Fibroblast of villous mesenchyme (primary cell): ENCODE results near the gene VAV1. TPM values are rescaled to one million over a fixed set of nuclear protein-coding genes. Genes with fewer than 3 reads are reported as not detected.
A peak's percentile ranks its signal among the peaks of the same experiment; 100 is the strongest.

ENCODE experiments used
- DNase-seq: peaks from one replicate; pipeline ENCODE4 v3.0.0-alpha.2; 2010; ENCODE audit warnings: low read depth
- H3K4me3 ChIP-seq: 2 replicates; pipeline ENCODE4 v1.5.1; 2011; ENCODE audit warnings: low read depth, mild to moderate bottlenecking, low read length
- total RNA-seq: library from RNA; depleted of rRNA; stranded (reverse); fragments of >200 nt; gene quantifications from 2 replicates; pipeline ENCODE4 v1.2.3, GENCODE V29; 2012
- TF ChIP-seq, protein P1 (sequence below): IDR thresholded peaks from 2 replicates; pipeline ENCODE4 v1.5.1; 2012; ENCODE audit warnings: low read depth, mild to moderate bottlenecking, low read length; ENCODE audit not compliant: insufficient read depth

Gene VAV1
- total RNA-seq, 1 donor, result not detected

DNA sequence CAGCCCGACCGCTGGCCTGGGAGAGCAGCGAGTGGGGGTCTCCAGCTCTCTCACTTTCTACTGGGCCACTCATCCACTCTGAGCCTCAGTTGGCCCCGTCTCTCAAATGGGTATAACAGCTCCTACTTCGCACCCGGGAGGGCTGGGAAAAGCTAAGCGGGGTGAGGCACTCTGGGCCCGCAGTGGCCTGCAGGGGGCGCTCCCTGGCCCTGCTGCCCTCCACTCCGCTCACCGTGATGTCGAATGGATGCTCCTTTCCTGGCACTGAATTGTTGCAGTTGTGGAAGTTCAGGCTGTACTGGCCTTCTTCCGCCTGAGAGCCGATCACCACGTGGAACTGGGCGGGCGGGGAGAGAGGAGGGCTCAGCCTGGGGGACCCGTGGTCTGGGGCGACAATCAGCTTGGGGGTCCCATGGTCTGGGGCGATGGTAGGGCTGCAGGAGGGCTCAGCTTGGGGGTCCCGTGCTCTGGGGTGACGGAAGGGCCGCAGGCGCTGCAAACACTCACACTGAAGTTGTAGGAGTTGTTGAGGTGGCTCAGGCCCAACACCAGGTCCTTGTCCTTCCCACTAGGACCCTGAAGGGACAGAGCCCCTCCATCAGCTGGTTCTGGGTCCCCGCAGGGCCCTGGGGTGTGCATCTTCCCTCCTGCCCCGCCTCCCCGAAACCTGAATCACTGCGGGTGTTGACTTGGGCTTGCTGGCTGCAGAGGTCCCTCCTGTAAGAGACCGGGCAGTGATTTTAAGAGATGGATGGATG, 39.0 kb upstream of the VAV1 start:
- TF ChIP-seq, protein P1, sequence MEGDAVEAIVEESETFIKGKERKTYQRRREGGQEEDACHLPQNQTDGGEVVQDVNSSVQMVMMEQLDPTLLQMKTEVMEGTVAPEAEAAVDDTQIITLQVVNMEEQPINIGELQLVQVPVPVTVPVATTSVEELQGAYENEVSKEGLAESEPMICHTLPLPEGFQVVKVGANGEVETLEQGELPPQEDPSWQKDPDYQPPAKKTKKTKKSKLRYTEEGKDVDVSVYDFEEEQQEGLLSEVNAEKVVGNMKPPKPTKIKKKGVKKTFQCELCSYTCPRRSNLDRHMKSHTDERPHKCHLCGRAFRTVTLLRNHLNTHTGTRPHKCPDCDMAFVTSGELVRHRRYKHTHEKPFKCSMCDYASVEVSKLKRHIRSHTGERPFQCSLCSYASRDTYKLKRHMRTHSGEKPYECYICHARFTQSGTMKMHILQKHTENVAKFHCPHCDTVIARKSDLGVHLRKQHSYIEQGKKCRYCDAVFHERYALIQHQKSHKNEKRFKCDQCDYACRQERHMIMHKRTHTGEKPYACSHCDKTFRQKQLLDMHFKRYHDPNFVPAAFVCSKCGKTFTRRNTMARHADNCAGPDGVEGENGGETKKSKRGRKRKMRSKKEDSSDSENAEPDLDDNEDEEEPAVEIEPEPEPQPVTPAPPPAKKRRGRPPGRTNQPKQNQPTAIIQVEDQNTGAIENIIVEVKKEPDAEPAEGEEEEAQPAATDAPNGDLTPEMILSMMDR, result no peak
- no peak for DNase-seq
- no peak overlapping the region for H3K4me3 ChIP-seq

DNA sequence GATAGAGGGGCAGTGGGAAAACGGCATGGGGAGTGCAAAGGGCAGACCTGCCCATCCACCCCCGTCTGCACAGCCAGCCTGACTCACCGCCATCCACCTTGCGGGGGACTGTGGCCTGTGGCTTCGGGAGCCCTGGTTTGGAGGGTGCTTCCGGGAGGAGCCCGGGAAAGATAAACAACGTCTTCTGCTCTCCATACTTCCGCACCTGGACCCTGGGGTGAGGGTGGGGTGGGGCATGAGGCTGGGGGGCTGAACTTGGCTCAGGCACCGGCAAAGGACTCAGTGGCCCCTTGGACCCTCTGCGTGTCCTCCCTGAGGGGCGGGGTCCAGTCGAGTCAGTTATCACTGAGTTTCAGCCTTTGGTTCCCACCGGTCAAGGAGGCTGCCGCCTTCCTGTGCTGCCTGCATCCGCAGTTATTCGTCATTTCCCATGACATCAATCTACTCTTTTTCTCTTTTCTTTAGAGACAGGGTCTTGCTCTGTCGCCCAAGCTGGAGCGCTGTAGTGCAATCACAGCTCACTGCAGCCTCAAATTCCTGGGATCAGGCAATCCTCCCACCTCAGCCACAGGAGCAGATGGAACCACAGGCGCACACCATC, 38.3 kb upstream of the VAV1 start:
- no peak for DNase-seq
- no peak overlapping the region for H3K4me3 ChIP-seq
- TF ChIP-seq, protein P1, result no peak

DNA sequence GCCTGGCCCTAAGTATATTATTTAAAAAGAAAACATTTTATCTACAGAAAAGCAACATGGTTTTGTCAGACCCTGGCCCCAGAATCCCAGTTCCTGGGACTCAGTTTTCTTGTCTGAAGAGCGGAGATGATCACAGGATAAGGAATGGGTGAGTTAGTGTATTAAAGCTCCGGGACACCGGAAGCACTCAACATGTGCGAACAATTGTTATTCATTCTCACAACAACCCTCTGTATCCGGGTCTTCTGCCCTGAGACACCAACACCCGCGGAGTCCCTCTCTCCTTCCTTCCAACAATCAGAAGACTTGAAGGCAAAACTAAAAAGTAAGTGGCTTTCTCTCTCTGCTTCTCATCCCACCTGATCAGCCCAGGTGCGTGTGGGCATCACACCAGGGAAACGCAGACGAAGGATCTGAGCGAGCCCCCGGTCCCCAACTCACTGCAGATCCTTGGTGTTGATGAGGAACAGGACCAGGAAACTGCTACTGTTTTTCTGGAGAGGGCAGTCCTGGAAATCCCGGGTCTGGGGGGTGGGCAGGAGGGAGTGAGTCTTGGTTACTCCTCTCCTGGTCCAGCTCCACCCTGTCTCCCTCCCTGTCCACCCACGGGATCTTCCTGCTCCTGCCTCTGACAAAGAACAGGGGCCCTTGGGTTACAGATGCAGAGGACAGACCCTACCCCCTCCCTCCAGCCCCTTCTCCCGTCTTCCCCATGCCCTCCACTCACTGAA, 37.2 kb upstream of the VAV1 start:
- TF ChIP-seq, protein P1, result no peak
- H3K4me3 ChIP-seq, result peak overlapping the region; percentile 97
- DNase-seq, result no peak

DNA sequence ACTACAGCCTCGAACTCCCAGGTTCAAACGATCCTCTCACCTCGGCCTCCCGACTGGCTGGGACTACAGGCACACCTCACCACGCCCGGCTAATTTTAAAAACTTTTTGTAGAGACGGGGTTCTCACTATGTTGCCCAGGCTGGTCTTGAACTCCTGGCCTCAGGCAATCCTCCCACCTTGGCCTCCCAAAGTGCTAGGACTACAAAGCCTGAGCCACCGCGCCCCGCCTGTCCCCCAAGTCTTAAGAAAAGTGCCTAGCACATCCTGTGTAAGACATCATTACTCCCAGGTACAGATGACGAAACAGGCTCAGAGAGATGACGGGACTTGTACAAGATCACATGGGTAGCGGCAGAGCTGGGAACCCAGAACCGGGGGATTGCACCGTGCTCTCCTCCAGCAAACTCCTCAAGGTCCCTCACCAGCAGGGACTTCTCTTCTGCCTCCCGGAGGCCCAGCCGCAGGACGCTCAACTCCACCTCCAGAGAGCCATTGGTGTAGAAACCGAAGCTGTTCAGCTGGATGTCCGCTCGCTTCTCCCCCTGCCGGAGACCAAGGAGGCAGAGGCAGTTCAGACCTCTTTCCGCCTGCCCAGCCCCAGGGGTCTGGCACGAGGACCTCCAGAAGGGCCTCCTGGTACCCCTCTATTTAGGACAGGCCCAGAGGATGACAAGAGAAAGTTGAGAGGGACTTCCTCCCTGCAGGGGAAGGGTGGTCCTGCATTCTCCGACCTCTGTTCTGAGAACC, 36.2 kb upstream of the VAV1 start:
- TF ChIP-seq, protein P1, result peak; percentile 78
- peak; percentile 92 for DNase-seq
- H3K4me3 ChIP-seq, result peak overlapping the region; percentile 97

DNA sequence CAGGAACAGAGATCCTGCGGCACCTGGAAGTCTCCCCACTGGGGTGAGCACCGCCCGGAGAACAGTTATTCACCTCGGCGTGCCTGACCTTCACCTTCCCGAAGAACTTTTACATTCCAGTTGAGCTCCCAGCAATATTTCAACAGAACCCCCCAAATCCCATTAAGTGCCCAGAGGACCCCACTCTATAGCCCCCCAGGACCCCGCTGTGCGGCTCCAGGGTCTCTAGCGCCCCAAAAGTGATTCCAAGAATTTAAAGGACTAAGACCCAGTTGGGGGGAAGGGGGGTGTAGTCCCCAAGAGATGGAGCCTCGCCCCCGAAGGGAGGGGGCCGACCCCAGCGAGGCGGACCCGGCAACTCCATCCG, 35.6 kb upstream of the VAV1 start:
- TF ChIP-seq, protein P1, result peak; percentile 5
- no peak for DNase-seq
- H3K4me3 ChIP-seq, result peak overlapping the region; percentile 97

DNA sequence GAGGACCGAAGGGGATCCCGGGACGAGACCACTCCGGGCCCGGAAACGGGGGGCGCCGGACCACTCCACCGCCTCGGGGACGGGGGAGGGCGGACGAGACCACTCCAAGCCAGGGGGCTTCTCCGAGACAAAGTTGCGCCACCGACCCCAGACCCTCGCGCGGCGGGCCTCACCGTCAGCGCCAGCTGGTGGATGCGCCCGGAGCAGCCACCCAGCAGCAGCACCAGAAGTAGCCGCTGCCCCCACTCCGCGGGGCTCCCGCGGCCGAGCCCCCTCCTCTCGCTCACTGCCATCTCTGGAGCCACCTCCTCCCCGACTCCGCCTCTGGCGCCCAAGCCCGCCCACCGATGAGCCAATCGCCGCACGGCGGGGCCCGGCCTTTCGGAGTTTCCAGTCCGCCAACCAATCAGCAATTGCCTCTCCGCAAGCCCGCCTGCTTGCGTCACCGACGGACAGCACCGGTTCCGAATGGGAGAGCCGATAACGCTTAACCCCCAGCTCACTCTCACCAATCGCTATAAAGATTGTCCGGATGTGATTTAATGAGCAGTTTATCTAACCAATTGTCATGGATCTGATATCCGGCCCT, 35.1 kb upstream of the VAV1 start, which contains the start of gene GPR108:
Gene GPR108 (minus strand): TSS at position 297 of the 589 bp plus-strand sequence. CDS start 4 bp downstream, at position 293.
- peak within 1 kb of the TSS; percentile 97 for H3K4me3 ChIP-seq
- DNase-seq, result peak; percentile 100
- TF ChIP-seq, protein P1, result no peak
